H7 (cell line): Measurements from ENCODE around the gene ASCL5. TPM values are rescaled to one million over a fixed set of nuclear protein-coding genes. Genes with fewer than 3 reads are reported as not detected.

ENCODE experiments used
- DNase-seq: peaks from one replicate; pipeline ENCODE4 v3.0.0; 2012
- H3K27me3 ChIP-seq: 2 replicates; pipeline ENCODE4 v1.6.0; 2011; ENCODE audit warnings: mild to moderate bottlenecking, low read length; ENCODE audit not compliant: control insufficient read depth, insufficient read depth
- H3K36me3 ChIP-seq: replicated peaks from 2 replicates; pipeline ENCODE4 v1.5.1; 2011; ENCODE audit warnings: low read length; ENCODE audit not compliant: control insufficient read depth, insufficient read depth
- H3K4me3 ChIP-seq: 2 replicates; pipeline ENCODE4 v1.5.1; 2011; ENCODE audit warnings: low read depth, mild to moderate bottlenecking, control low read depth, low read length, moderate library complexity; ENCODE audit not compliant: insufficient read depth
- total RNA-seq: library from RNA; depleted of rRNA; stranded (reverse); fragments of >200 nt; shearing (Covaris generic); gene quantifications from 2 replicates; pipeline ENCODE4 v1.2.3, GENCODE V29; 2014

ASCL5 gene
- total RNA-seq, 1 experiment from 2014 or later, result not detected

DNA sequence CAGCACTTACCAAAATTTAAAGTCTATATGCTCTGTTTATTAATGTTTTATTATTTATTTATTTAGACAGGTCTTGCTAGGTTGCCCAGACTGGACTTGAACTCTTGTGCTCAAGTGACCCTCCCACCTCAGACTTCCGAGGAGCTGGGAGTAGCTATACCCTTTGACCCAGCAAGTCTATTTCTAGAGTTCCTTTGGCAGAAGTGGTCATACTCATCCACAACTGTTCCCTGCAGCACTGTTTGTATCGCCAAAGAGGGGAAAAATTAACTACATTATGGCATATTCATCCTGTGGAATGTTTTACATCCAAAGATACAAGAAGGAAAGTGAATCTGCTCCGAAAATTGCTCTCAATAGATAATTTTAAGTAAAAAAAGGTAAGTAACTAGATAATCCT is 43.2 kb downstream of the ASCL5 start:
- H3K36me3 ChIP-seq, result no peaks in the 10 kb centered on the region
- no peaks in the 10 kb centered on the region; the same call in 1 of the 2 replicates for H3K27me3 ChIP-seq
- no peak for DNase-seq
- H3K4me3 ChIP-seq, result no peak overlapping the region

DNA sequence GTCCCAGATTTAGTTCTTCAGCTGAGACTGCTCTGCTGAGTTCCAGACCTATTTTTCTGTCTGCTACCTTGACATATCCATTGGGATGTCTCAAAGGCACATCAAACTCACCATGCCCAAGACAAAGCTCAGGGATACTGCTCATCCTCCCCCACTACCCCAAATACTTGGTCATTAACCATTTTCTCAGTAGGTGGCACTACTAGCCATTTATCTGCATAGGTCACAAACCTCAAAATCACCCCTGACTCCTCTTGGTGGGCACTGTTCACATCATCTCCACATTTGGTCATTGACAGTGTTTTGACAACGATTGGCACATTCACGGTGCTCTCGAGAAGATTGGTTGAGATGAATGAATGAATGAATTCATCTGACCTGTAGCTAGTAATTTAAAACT is 46.8 kb downstream of the ASCL5 start:
- no peak overlapping the region for H3K4me3 ChIP-seq
- H3K36me3 ChIP-seq, result no peaks in the 10 kb centered on the region
- DNase-seq, result no peak
- no peaks in the 10 kb centered on the region; the same call in 1 of the 2 replicates for H3K27me3 ChIP-seq

DNA sequence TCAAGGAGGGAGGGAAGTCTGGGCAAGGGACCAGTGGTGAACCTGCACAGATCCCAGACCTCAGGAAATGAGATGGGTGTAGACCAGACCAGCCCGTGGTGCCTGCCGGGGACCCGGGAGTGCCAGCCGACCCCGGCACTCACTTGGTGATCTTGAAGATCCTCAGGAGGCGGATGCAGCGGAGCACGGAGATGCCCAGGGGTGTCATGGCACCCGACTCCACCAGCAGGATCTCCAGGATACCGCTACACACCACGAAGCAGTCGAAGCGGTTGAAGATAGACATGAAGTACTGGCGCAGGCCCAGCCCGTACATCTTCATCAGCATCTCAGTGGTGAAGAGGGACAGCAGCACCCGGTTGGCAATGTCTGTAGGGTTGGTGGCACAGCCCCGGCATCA is 49.2 kb downstream of the ASCL5 start:
- Histone ChIP-seq H3K4me3 (no peak overlapping the region), H3K27me3 (no peaks in the 10 kb centered on the region; the same call in 1 of the 2 replicates), H3K36me3 (no peaks in the 10 kb centered on the region)
- DNase-seq, result no peak

DNA sequence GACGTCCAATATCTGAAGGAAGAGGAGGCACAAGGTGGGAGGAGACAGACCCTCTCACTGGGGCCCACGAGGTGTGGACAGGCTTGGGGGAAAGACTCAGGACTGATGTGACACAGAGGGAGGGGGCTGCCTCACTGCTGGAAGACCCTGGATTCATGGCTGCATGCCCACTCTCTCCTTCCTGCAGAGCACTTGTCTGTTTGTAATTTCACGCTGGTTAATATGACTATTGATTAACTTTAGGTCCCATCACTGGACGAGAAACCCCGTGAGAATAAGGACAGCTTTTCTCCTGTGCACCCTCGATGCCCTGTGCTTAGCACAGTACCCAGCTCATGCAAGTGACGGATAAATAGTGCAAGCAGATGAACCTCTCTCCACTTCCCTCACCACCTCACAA is 49.9 kb downstream of the ASCL5 start:
- Histone ChIP-seq H3K4me3 (no peak overlapping the region), H3K36me3 (no peaks in the 10 kb centered on the region), H3K27me3 (no peaks in the 10 kb centered on the region; the same call in 1 of the 2 replicates)
- DNase-seq, result no peak

DNA sequence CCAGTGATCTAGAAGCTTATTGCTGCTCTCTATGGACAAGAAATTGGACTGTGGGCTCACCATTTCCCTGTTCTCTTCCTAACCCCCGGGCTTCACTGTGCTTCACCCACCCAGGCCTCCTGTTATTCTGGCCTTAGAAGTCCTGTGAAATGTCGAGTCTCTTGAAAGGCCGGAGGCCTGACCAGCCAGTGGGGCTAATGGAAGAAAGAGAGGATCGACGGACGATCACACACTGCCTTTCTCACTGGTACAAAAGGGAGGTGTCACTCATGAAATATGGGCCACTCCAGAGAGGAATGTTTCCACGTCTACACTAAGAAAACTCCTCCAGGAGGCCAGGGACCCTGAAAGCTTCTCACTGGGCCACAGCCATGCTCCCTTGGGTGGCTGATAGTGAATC is 50.9 kb downstream of the ASCL5 start:
- H3K27me3 ChIP-seq, result no peaks in the 10 kb centered on the region; the same call in 1 of the 2 replicates
- H3K4me3 ChIP-seq, result no peak overlapping the region
- H3K36me3 ChIP-seq, result no peaks in the 10 kb centered on the region
- DNase-seq, result no peak

DNA sequence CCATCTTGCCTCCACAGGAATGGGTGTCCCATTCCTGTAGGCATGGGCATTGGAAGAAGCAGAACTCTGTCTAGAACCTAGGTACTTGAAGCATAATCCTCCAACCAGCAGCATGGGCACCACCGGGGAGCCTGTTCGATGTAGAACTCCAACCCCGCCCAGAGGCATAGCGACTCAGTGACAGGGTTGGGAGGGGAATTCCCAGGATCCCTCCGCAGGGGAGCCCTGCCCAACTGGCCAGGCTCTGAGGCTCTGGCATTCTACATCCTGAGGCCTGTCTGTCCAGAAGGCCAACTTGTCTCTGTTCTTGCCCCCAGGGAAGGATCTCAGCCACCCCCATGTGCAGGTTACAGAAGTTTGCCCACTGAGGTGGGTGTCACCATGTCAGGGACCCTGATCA is 53.0 kb downstream of the ASCL5 start:
- no peaks in the 10 kb centered on the region; the same call in 1 of the 2 replicates for H3K27me3 ChIP-seq
- no peak for DNase-seq
- no peak overlapping the region for H3K4me3 ChIP-seq
- H3K36me3 ChIP-seq, result no peaks in the 10 kb centered on the region

DNA sequence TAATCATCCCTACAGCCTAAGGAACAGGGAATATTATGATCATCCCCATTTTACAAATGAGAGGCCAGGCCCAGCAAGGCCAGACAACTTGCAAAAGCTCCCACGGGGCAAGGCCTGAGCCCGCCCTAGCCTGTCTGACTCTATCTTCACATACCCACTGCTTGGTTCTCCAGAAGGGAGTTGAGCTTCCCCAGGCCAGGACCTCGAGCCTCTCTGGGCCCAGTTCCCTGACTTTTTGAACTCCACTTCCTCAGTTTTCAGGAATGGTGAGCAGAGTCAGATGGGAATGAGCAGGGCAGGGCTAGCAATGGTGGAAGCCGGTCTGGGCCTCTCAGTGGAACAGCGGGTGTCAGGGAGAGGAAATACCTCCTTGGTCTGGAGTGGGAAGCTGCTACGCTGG is 54.1 kb downstream of the ASCL5 start:
- Histone ChIP-seq H3K27me3 (no peaks in the 10 kb centered on the region; the same call in 1 of the 2 replicates), H3K36me3 (no peaks in the 10 kb centered on the region), H3K4me3 (no peak overlapping the region)
- DNase-seq, result no peak

DNA sequence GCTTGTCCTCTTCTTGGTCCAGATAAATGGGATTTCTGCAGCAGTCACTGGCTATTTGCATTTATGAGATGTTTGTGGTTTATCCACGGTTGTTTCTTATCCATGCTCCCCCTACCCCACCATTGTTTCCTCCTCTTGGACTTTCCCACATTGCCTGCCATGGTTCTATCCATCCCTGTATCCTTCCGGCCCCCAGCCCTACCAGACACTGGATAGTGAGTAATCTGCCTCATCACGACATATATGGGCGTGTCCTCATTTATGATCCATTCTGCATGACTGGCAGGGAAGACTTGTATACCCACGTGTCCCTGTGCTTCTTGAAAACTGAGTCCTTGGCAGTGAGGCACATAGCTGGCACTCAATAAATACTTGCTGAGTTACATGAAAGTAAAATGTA is 54.8 kb downstream of the ASCL5 start:
- no peak for DNase-seq
- Histone ChIP-seq H3K36me3 (no peaks in the 10 kb centered on the region), H3K27me3 (no peaks in the 10 kb centered on the region; the same call in 1 of the 2 replicates), H3K4me3 (no peak overlapping the region)

DNA sequence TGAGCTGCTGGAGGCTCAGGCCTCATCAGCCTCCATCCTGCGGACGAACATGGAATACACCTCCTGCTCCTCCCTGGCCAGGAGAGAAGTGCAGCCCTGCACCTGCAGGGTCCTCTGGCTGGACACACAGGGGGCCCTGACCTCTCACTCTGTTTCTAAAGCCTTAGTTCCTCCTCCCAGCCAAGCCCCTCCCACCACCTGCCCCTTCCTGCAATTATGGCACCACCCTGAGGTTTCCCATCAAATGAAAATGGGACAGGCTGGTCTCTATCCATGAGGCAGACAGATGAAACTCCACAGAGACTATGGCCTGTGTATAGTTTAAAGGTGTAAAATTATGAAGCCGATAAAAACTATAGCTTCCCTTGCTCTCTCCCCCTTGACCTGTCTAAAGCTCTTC is 57.3 kb downstream of the ASCL5 start:
- H3K27me3 ChIP-seq, result no peaks in the 10 kb centered on the region
- DNase-seq, result peak; percentile 76

DNA sequence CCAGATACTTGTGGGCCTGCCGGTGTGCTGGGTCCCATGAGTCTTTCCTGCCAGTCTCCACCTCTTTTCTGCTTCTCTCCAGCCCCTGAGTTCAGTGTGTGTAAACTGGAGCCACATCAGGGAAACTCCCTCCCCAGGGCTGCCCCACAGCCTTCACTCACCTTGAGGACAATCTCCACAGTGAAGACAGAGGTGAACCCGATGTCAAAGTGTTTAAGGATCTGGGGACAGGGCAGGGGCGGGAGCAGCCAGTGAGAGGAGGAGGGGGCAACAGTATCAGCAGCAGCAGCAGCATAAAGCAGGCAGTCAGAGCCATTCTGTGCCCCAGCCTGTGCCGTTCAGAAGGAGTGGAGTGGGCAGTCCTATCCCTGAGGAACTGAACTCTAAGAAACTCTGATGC is 58.0 kb downstream of the ASCL5 start:
- Histone ChIP-seq H3K36me3 (no peaks in the 10 kb centered on the region), H3K4me3 (no peak overlapping the region), H3K27me3 (no peaks in the 10 kb centered on the region)
- no peak for DNase-seq

More for the DNA sequence above, 57.3 kb downstream of the ASCL5 start:
- H3K4me3 ChIP-seq, result no peak overlapping the region
- no peaks in the 10 kb centered on the region for H3K36me3 ChIP-seq

DNA sequence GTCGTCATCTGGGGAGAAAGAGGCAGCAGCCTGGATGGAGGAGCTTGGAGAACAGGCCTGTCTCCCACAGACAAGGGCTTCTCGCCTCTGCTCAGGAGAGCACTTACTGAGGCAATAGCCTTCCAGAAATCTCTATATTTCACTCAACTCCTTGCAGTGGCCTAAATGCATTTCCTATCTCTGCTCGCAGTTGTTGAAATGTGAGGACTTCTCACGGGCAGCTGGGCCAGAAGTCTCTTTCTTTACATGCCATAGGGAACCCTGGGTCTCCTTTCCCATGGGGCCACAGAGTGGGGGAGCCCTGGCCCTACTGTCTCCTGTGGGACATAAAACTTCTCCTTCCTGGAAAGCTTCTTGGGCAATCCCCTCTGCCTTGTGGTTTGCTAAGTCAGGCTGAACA is 60.0 kb downstream of the ASCL5 start:
- DNase-seq, result no peak
- Histone ChIP-seq H3K4me3 (no peak overlapping the region), H3K36me3 (no peaks in the 10 kb centered on the region), H3K27me3 (no peaks in the 10 kb centered on the region)

DNA sequence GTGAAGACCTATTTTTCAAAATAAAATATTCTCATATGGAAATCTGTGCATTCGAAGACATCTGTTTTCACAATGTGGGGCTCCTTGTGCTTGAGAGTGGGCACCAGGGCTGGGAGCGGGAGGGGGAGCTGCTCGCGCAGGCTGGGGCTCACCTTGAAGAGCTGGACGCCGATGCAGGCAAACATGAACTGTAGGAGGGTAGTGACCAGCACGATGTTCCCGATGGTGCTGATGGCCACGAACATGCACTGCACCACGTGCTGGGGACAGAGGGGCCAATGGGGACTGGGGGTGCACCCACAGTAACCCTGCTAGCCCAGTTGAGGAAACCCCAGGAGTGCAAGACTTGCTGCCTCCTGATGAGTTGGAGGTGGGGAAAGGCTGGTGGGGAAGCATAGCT is 61.3 kb downstream of the ASCL5 start:
- Histone ChIP-seq H3K27me3 (no peaks in the 10 kb centered on the region), H3K4me3 (no peak overlapping the region), H3K36me3 (no peaks in the 10 kb centered on the region)
- no peak for DNase-seq

DNA sequence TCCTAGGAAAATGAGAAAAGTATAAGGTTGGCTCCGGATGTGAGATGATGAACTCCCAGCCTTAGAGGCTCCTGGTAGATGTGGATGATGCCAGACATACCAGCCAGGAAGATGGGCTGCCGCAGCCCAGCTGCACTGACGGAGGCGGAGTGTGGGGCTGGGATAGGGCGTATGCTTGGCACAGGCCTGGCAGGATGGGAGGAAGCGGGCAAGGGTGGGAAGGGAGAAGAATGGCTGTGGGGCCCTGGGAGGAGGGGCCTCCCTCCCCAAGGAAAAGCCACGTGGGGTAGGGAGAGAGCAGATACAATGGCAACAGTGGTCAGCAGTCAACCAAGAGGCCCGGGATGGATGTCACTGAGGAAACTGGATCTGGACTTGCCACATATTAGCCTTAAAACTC is 62.2 kb downstream of the ASCL5 start:
- no peak for DNase-seq
- H3K4me3 ChIP-seq, result no peak overlapping the region
- H3K36me3 ChIP-seq, result no peaks in the 10 kb centered on the region
- H3K27me3 ChIP-seq, result no peaks in the 10 kb centered on the region
